Measurements from ENCODE around the gene GNG12. TPM values are rescaled to one million over a fixed set of nuclear protein-coding genes. Genes with fewer than 3 reads are reported as not detected.

The GNG12 gene
- total RNA-seq, 4 donors from 2014 or later: 17.9 to 24.5 (median 22.1) TPM

- Histone ChIP-seq H3K4me1 (peaks cover 12 to 20% of the 10 kb centered on the region in 2 donors), H3K27me3 (no peaks in the 10 kb centered on the region), H3K9me3 (no peaks in the 10 kb centered on the region), H3K27ac (no peak overlapping the region), H3K4me3 (no peak overlapping the region), H3K36me3 (no peaks in the 10 kb centered on the region)
- in situ Hi-C loops (cut with MboI; ENCODE audit: low sequenced_read_pairs in 4 of 4) (loop anchor here in 2 of 4 donors (25.0 kb wide), 1 partner anchor 114 kb away; no protein-coding TSS in a partner anchor), intact Hi-C loops (cut with DNase I; ENCODE audit: low total_unique reads) (no loop called here)
- no peak for ATAC-seq
- TF ChIP-seq POLR2A (IDR thresholded peaks at IDR 0.05) (no peak), CTCF (IDR thresholded peaks at IDR 0.05 in 4 of 5, conservative IDR thresholded peaks at IDR 0.05 in 1 of 5) (no peak)
- no peak for DNase-seq
These were observed 157.0 kb downstream of the GNG12 start for GRCh38 chr1:67676287-67676686.

DNA sequence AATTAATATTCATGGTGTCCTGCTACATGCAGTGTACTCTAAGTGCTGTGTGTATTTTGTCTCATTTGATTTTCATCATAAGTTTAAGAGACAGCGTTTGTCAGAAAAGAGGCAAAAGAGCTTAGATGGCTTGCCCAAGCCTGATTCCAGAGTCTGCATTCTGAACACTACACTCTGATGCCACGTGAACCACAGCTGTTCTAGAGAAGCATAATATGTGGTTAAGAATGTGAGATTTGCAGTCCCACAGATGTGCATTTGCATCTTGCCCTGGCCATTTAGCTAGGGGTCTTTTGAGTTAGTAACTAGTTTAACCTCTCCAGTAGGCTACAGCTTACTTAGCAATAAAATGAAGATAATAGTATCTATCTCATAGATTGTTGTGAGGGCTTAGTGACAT is 157.5 kb downstream of the GNG12 start:
- no peak overlapping the region for H3K27ac ChIP-seq
- ATAC-seq (no peak), DNase-seq (no peak)
- no peak overlapping the region for H3K4me3 ChIP-seq
- peaks cover 12 to 20% of the 10 kb centered on the region in 2 donors for H3K4me1 ChIP-seq
- in situ Hi-C loops (cut with MboI; ENCODE audit: low sequenced_read_pairs in 4 of 4): loop anchor here in 2 of 4 donors (25.0 kb wide), 1 partner anchor 113 kb away; no protein-coding TSS in a partner anchor
- intact Hi-C loops (cut with DNase I; ENCODE audit: low total_unique reads): no loop called here
- no peaks in the 10 kb centered on the region for H3K36me3 ChIP-seq
- TF ChIP-seq POLR2A (IDR thresholded peaks at IDR 0.05) (no peak), CTCF (IDR thresholded peaks at IDR 0.05 in 4 of 5, conservative IDR thresholded peaks at IDR 0.05 in 1 of 5) (no peak)
- H3K9me3 ChIP-seq: no peaks in the 10 kb centered on the region
- H3K27me3 ChIP-seq: no peaks in the 10 kb centered on the region

DNA sequence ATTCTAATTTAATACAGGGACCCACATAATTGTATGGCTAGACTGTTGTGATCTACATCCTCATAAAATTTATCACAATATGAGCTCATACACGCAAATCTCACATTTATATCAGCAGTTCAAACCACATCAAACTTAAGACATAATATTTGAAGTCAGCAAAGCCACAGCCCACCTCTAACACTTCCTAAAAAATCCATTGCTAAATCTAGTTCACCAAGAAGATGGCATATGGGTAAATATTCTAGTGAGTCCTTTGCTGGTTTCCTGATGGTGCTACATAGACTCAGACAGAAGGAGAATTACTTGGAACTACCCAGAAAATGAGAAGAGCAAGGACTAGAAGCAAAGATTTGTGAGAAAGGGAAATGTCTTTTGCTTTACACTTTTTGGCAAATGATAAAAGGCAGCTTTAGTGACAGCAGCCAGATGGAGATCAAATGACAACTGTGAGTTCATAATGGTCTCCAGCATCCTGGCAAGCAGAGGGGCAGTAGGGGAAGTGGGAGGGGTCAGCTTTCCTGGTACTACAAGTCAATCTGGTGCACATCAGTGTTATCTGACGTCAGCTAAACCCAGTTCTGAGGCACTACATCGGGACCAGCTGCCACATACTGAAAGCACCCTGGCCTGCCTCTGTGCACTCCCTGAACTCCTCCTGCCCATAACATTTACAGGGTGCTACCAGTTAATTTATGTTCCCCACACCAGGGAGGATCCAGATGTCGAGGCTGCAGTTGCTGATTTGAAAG is 158.8 kb downstream of the GNG12 start:
- Histone ChIP-seq H3K4me1 (peaks cover 12 to 20% of the 10 kb centered on the region in 2 donors), H3K4me3 (no peak overlapping the region), H3K9me3 (no peaks in the 10 kb centered on the region), H3K27ac (peak overlapping the region; percentile 38 to 66 (median 53)), H3K27me3 (no peaks in the 10 kb centered on the region), H3K36me3 (no peaks in the 10 kb centered on the region)
- TF ChIP-seq CTCF (IDR thresholded peaks at IDR 0.05 in 4 of 5, conservative IDR thresholded peaks at IDR 0.05 in 1 of 5) (no peak), POLR2A (IDR thresholded peaks at IDR 0.05) (no peak)
- ATAC-seq (peak; percentile 81 to 86), DNase-seq (peak; percentile 28 to 57)
- in situ Hi-C loops (cut with MboI; ENCODE audit: low sequenced_read_pairs in 4 of 4) (loop anchor here in 2 of 4 donors (25.0 kb wide), 1 partner anchor 112 kb away; no protein-coding TSS in a partner anchor), intact Hi-C loops (cut with DNase I; ENCODE audit: low total_unique reads) (no loop called here)

GRCh38 chr1:67673468-67674201 is 159.6 kb downstream of the GNG12 start:
- in situ Hi-C loops (cut with MboI; ENCODE audit: low sequenced_read_pairs in 4 of 4) (no loop called here), intact Hi-C loops (cut with DNase I; ENCODE audit: low total_unique reads) (no loop called here)
- ATAC-seq: no peak
- H3K36me3 ChIP-seq: no peaks in the 10 kb centered on the region
- H3K4me1 ChIP-seq: peaks cover 12 to 20% of the 10 kb centered on the region in 2 donors
- no peak for TF ChIP-seq POLR2A (IDR thresholded peaks at IDR 0.05)
- TF ChIP-seq CTCF (IDR thresholded peaks at IDR 0.05 in 4 of 5, conservative IDR thresholded peaks at IDR 0.05 in 1 of 5): no peak
- no peaks in the 10 kb centered on the region for H3K9me3 ChIP-seq
- DNase-seq: no peak
- H3K27ac ChIP-seq: peak overlapping the region in 1 of 4 donors; percentile 45
- H3K4me3 ChIP-seq: no peak overlapping the region
- H3K27me3 ChIP-seq: no peaks in the 10 kb centered on the region
